ENCODE data around the gene P4HB. TPM values are rescaled to one million over a fixed set of nuclear protein-coding genes. Genes with fewer than 3 reads are reported as not detected.
A peak's percentile ranks its signal among the peaks of the same experiment; 100 is the strongest.

The P4HB gene
- total RNA-seq, 2 experiments from 2014 or later = 388 to 577 TPM

- no peak overlapping the region for H3K27ac ChIP-seq (ENCODE audit: low read depth, low read length, poor library complexity, severe bottlenecking)
- no TSS peak for BruUV-seq (replicated peaks)
- no peaks in the 10 kb centered on the region for H3K9me2 ChIP-seq (ENCODE audit: insufficient read depth, low read length)
- intact Hi-C loops (cut with micrococcal nuclease; ENCODE audit: unreplicated experiment) = no loop called here
- ChIA-PET CTCF (ENCODE audit: unreplicated experiment) (no interaction called here), POLR2A (interaction anchor here (0.8 kb wide), 1 partner anchor 153 kb away, joined by 5 read pairs; no protein-coding TSS in a partner anchor)
- H3K36me3 ChIP-seq (ENCODE audit: insufficient read depth, low read length) = peaks cover 72% of the 10 kb centered on the region
- H3K79me2 ChIP-seq (ENCODE audit: insufficient read depth, low read depth, low read length) = peaks cover 42% of the 10 kb centered on the region
- peak overlapping the region; percentile 85 for H3K4me2 ChIP-seq (ENCODE audit: low read length)
- peaks cover 14% of the 10 kb centered on the region; the same call in 1 of the 2 replicates for H4K20me1 ChIP-seq (ENCODE audit: insufficient read depth, low read length)
- no peak overlapping the region for H3K4me3 ChIP-seq (ENCODE audit: low read depth, low read length, poor library complexity, severe bottlenecking)
- no peaks in the 10 kb centered on the region for H3K9me3 ChIP-seq (ENCODE audit: low read length)
- H3K4me1 ChIP-seq (ENCODE audit: insufficient read depth, low read length, poor library complexity, severe bottlenecking) = peaks cover 62% of the 10 kb centered on the region
- H2AFZ ChIP-seq (ENCODE audit: low read length) = no peak overlapping the region
- TF ChIP-seq CTCF (conservative IDR thresholded peaks at IDR 0.05; ENCODE audit: low read length) (peak; percentile 61), EZH2phosphoT487 (IDR thresholded peaks at IDR 0.05; ENCODE audit: borderline replicate concordance, low read depth, low read length) (no peak)
- peak; percentile 47 for DNase-seq (ENCODE audit: low spot score)
These were observed 3.8 kb upstream of the P4HB start for GRCh38 chr17:81863833-81864768.

GRCh38 chr17:81863123-81863675 is 2.9 kb upstream of the P4HB start:
- Histone ChIP-seq H3K27ac (ENCODE audit: low read depth, low read length, poor library complexity, severe bottlenecking) (no peak overlapping the region), H3K9me3 (ENCODE audit: low read length) (no peaks in the 10 kb centered on the region), H3K4me3 (ENCODE audit: low read depth, low read length, poor library complexity, severe bottlenecking) (peak overlapping the region; percentile 77), H3K79me2 (ENCODE audit: insufficient read depth, low read depth, low read length) (peaks cover 47% of the 10 kb centered on the region), H3K4me1 (ENCODE audit: insufficient read depth, low read length, poor library complexity, severe bottlenecking) (peaks cover 62% of the 10 kb centered on the region), H4K20me1 (ENCODE audit: insufficient read depth, low read length) (peaks cover 19% of the 10 kb centered on the region; the same call in 1 of the 2 replicates), H3K4me2 (ENCODE audit: low read length) (peak overlapping the region; percentile 85), H2AFZ (ENCODE audit: low read length) (no peak overlapping the region), H3K36me3 (ENCODE audit: insufficient read depth, low read length) (peaks cover 72% of the 10 kb centered on the region), H3K9me2 (ENCODE audit: insufficient read depth, low read length) (no peaks in the 10 kb centered on the region)
- BruUV-seq (replicated peaks) = no TSS peak
- no peak for TF ChIP-seq EZH2phosphoT487 (IDR thresholded peaks at IDR 0.05; ENCODE audit: borderline replicate concordance, low read depth, low read length)
- no peak for TF ChIP-seq CTCF (conservative IDR thresholded peaks at IDR 0.05; ENCODE audit: low read length)
- intact Hi-C loops (cut with micrococcal nuclease; ENCODE audit: unreplicated experiment) = no loop called here
- ChIA-PET POLR2A (interaction anchor here (0.8 kb wide), 1 partner anchor 152 kb away, joined by 5 read pairs; no protein-coding TSS in a partner anchor), CTCF (ENCODE audit: unreplicated experiment) (interaction anchor here (0.5 kb wide), 1 partner anchor 79 kb away, joined by 6 read pairs; no protein-coding TSS in a partner anchor)
- DNase-seq (ENCODE audit: low spot score) = no peak

Data from OCI-LY7 (cell line).